IPS-18c (cell line): ENCODE results near the gene ART4.

Source experiments
- H3K4me3 ChIP-seq: 2 replicates; pipeline ENCODE4 v1.7.0; 2013; ENCODE audit warnings: low read depth, mild to moderate bottlenecking, low read length, moderate library complexity; ENCODE audit not compliant: insufficient read depth
- H3K9me3 ChIP-seq: one replicate; pipeline ENCODE4 v1.6.1; 2013; ENCODE audit warnings: mild to moderate bottlenecking, low read length, moderate library complexity; ENCODE audit not compliant: control insufficient read depth, insufficient read depth

The ART4 gene

GRCh38 chr12:14843425-14843887 lies at the start of gene ART4:
Gene ART4 (minus strand): TSS chr12:14843526. CDS start chr12:14843113, 413 bp downstream.
- H3K9me3 ChIP-seq: no peaks in the 10 kb centered on the region
- H3K4me3 ChIP-seq: no peak within 1 kb of the TSS

- H3K4me3 ChIP-seq: no peak overlapping the region
- no peaks in the 10 kb centered on the region for H3K9me3 ChIP-seq
Observed at GRCh38 chr12:14892726-14893505, 49.6 kb upstream of the ART4 start.

- Histone ChIP-seq H3K4me3 (no peak overlapping the region), H3K9me3 (no peaks in the 10 kb centered on the region)
Observed at GRCh38 chr12:14890701-14891100, 47.4 kb upstream of the ART4 start.

DNA sequence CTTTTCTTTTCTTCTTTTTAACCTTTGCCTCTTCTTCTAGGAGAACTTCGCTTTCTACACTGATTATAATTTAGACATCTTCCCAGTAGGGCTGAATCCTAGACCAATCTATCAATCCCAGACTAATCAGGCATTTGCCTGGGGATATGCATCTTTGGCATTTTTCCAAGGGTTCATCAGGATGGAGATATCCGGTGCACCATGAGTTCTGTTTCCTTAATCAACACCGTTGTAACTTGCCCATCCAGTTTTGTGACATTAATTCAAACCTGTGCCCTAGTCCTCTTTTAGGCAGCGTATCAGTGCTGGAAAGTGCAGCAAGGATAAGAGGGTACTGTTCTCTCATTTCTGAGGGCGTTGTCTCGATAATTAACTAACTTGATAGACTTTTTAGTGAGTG lies 42.9 kb upstream of the ART4 start:
- Histone ChIP-seq H3K4me3 (no peak overlapping the region), H3K9me3 (no peaks in the 10 kb centered on the region)

GRCh38 chr12:14885718-14886221 lies 42.4 kb upstream of the ART4 start, which contains the start of gene MGP:
Gene MGP (minus strand): TSS chr12:14885854. CDS start chr12:14885791, 63 bp downstream.
- no peaks in the 10 kb centered on the region for H3K9me3 ChIP-seq
- H3K4me3 ChIP-seq: no peak within 1 kb of the TSS

DNA sequence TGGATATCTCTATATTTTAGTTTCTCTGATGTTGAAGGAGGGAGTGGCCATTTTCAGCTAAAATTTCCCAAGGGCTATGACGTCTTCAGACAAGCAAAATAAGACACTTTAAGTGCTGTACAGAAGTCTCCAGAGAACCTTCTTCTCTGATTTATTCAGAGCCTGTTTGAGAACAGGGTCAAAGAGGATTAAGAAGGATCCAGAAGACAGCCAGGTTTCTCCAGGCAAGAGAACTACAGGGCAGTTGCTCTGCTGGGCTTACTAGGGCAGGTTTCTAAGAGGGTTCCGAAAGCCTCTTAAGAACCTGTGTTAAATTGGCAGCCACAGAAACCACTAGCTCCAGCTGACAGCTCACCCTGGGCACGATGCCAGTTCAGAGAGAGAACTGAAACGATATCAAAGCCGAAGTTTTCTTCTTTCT lies 41.1 kb upstream of the ART4 start:
- Histone ChIP-seq H3K4me3 (no peak overlapping the region), H3K9me3 (no peaks in the 10 kb centered on the region)

GRCh38 chr12:14883686-14884085 lies 40.4 kb upstream of the ART4 start:
- Histone ChIP-seq H3K4me3 (no peak overlapping the region), H3K9me3 (no peaks in the 10 kb centered on the region)

DNA sequence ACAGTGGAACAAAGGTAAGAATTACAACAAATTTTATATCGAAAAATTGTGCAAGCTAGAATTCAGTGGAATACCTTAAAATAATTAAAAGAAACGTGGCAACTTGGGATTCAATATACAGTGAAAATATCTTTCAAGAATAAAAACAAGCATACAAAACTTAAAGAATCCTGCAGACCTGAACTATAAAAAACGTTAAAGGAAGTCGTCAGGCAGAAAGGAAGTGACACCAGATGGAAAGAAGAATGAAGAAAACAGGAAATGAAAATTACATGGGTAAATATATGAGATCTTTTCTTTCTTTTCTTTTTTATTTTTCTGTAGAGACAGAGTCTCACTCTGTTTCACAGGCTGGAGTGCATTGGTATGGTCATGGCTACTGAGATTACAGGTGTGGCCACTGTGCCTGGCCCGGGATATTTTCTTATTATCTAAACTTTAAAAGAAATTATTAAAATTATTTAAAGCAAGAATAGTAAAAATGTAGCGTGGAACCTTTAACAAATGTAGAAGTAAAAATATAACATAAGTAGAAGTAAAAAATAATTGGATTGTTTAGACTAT lies 37.6 kb upstream of the ART4 start:
- Histone ChIP-seq H3K9me3 (no peaks in the 10 kb centered on the region), H3K4me3 (no peak overlapping the region)

DNA sequence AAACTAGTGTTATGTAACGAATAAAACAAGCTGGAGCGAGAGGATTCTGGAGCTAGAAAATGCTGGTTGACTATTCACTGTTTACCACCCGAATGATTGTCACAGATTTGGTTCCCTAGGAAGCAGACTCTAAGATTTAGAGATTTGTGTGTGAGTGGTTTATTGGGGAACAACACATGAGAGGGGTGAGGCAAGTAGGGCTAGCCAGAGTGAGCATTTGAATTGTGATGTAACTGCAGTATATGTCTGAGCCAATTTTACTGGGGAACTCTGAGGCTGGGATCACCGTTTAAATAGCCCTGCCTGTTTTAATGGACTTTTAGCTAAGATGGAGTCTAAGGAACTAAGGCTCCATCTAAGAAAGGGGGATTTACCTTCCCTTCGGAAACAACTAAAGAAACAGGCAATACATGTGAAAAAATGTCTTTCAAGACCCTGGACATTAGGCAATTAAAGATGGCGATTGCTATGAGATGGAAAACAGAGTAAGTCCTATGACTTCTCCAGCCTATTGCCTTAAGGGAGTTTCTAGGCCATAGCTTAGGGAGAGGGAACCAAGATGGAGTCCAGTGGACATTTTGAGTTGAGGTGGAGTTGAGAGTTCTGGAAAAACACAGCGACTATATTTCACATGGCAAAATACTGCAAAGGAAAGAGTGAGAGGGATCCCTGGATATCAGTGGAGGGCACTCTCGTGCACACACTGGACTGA lies 36.1 kb upstream of the ART4 start:
- H3K9me3 ChIP-seq: no peaks in the 10 kb centered on the region

GRCh38 chr12:14878488-14878887 lies 35.2 kb upstream of the ART4 start:
- no peaks in the 10 kb centered on the region for H3K9me3 ChIP-seq
- no peak overlapping the region for H3K4me3 ChIP-seq

More for the DNA sequence above, 36.1 kb upstream of the ART4 start:
- no peak overlapping the region for H3K4me3 ChIP-seq

DNA sequence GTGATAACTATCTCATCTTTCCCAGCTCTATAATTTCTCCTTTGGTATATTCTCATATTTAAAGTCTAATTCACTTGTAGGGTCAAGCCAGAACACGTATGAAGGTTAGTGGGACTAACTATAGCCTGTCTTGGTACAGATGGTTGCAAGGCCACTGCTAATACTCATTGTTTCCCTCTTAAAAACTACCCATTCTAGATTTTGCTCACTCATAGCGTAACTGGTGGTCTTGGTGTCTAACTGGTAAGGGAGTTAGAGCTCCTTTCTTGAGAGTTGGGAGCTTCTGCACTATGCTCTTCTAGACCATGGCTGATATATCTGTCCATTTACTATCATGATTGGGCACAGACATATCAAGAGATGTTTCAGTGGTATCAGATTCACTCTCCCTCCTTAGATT lies 33.5 kb upstream of the ART4 start:
- Histone ChIP-seq H3K9me3 (no peaks in the 10 kb centered on the region), H3K4me3 (no peak overlapping the region)

GRCh38 chr12:14874882-14875281 lies 31.6 kb upstream of the ART4 start:
- H3K9me3 ChIP-seq: no peaks in the 10 kb centered on the region
- no peak overlapping the region for H3K4me3 ChIP-seq

GRCh38 chr12:14873440-14874185 lies 30.3 kb upstream of the ART4 start:
- H3K4me3 ChIP-seq: no peak overlapping the region

DNA sequence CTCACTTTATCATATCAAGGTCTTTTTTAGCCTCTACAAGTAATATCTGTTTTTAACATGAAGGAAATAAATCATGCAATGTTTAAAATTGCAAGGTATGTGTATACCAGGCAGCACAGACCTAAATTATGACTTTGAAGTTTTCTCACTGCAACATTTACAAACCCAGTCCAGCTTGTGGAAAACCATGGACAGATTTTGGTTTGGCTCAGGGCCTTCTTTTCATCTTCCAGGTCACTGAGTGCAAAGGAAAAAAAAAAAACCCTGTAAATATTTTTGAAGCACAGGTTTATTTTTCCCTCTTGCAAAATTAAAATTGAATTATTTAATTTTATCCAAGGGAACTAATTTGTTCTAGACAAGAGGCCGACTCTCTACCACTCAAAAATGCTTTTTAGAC lies 28.6 kb upstream of the ART4 start:
- H3K9me3 ChIP-seq: peaks cover 3% of the 10 kb centered on the region
- H3K4me3 ChIP-seq: no peak overlapping the region

More at GRCh38 chr12:14873440-14874185, 30.3 kb upstream of the ART4 start:
- H3K9me3 ChIP-seq: no peaks in the 10 kb centered on the region

DNA sequence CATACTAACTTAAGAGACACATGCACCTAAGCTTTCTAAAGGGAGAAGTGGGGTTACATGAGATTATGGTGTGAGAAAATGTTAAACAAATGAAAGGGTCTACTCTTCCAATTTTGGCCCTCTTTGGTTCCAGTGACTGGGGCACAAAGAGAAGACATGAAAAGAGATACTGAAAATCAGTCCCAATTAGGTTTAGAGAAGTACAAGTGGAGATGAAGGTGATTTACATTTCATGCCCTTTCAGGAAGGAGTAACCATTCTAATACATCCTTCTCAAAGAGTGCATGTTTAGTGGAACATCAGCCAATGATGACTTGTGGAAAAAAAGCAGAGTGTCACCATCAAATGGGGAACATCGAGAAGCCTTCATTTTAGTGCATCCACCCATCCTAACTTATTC lies 27.9 kb upstream of the ART4 start:
- Histone ChIP-seq H3K9me3 (peaks cover 4% of the 10 kb centered on the region), H3K4me3 (no peak overlapping the region)

DNA sequence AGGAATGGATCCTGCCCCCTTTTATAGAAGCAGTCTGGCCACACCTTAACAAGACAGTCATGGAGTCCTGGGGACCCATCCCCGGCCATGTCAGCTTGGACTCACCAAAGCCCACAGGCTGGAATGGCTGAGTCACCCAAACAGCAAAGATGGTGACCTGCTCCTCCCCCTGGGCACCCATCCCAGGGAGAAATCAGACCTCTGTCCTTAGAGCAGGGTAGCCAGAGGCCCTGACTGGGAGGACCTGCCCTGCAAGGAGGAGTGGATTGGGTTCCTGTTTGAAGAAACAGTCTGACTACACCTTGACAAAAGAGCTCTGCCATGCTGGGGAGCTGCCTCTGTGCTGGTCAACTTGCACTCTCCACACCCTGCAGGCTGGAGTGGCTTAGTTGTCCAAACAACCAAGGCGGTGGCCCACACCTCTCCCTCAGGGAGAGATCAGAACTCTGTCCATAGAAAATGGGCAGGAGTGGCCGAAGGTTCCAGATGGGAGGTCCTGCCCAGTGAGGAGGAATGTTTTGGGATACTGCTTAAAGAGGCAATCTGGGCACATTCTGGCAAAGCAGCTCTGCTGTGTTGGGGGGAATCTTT lies 25.7 kb upstream of the ART4 start:
- Histone ChIP-seq H3K9me3 (peaks cover 4% of the 10 kb centered on the region), H3K4me3 (no peak overlapping the region)

GRCh38 chr12:14860490-14860889 lies 17.2 kb upstream of the ART4 start:
- Histone ChIP-seq H3K4me3 (no peak overlapping the region), H3K9me3 (peaks cover 2% of the 10 kb centered on the region)
